KG1 (cell line): ENCODE results near the gene MYBPC3.

ENCODE experiments used
- DNase-seq: peaks from one replicate; lab custom pipeline; 2025; lab: John Stamatoyannopoulos, UW

MYBPC3 gene

DNA sequence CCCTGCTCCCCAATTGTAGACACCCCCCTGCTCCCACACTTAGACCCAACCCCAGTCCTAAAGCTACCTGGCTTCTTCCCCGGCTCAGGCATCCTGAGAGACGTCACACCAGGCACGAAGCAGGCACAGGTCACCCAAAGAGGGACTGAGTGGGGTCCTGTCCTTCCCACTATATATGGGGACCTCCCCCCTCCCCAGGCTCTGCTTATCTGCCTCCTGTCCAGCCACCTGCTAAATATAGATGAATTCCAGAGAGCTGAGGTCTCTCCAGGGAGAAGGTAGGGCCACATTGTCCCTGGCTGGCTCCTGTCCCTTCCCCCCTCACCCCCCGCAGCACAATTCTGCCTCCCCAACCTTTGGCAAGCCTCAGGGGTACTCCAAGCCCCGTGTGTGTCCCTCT is at the start of gene MYBPC3:
Gene MYBPC3, minus strand, starts transcription at position 147 of the 400 bp plus-strand sequence. Its CDS starts 55 bp downstream, at position 92.
- DNase-seq: no peak

DNA sequence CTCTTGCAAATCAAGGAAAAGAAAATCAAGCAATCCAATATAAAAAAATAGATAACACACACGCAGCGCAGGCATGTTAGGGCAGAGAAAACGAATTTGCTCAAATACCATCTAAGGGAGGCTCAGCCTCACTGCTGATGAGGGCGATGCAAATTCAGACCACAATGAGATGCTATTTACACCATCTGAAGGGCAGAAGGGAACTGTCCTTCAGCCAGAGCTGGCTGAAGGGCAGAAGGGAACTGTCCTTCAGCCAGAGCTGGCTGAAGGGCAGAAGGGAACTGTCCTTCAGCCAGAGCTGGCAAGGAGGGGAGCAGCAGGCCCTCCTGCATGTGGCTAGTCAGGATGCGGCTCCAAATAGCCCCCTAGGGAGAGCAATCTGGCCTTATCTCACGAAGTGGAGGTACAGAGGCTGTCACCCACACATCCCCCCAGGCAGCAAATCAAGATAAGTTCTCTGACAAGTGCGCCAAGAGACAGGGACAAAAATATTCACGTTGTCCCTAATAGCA is 48.3 kb upstream of the MYBPC3 start:
- no peak for DNase-seq

DNA sequence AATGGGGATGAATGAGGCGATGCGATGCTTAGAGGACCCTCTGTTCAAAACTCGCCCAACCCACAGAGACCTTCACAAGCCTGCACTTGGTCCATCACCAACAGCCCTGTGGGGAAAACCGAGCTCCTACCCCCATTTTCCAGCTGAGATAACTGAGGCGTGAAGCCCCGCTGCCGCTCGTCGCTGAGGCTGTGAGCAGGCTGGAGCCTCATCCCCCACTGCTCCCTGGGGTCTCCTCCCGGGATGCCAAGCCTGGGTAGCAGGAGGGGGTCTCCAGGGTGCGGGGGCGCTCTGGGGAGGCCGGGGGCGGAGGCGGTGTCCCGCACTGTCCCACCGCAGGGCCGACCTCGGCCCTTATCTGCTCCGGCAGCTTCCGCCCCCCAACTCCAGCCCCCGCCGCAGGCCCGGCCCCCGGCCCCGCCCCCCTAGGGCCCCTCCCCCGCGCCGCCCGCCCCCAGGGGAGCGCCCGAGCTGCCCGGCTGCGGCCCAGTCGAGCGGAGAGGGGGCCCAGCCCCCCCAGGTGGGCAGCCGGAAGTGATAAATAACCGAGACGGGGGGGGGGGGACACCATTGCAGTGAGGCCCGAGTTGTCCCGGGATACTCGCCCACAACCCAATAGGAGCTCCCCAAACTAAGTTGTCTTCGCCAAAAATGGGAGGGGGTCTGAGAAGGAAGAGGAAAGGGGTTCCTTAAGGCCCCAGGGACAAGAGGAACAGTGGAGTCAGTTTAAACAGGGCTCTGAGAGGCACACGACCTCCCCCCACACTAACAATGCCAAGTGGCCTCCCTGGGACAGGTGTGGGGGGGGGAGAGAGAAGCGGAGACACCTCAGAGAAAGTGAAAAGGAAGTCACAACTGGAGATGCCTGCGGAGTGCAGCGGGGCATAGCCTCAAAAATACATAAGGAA is 47.6 kb upstream of the MYBPC3 start:
- no peak for DNase-seq

DNA sequence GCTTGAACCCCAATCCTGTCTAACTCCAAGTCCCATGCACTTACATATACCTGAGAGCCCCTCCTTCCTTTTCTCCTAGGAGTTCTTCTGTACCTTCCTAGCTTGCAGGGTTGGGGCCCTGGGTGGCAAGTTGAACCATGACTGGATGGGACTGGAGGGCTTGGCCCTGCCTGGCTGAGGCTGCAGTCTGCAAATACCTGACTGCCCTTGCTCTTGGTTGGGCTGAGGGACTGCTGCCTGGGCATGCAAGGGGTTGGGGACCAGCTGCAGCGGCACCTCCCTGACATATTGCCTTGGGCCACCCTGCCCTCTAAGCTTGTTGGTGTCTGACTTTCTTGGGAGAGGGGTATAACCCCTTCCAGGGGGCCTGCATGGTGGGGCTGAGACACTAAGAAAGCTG is 46.0 kb upstream of the MYBPC3 start:
- DNase-seq: no peak

DNA sequence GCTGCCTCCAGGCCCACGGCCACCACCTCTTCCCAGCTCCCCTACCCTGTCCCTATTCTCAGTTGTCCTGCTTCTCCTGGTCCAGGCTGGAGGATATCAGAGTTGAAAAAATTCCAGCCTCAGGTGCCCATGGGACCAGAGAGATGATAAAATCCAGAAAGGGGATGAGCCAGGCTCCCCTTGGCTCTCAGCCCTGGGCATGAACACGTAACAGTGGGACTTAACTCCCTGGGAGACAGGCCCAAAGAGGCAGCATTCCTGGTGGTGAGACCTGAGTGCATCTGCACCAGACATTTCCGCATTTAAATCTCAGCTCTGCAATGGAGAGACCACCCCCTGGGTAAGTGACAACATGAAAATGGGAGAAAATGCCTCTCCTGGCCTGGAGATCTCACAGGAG is 45.5 kb upstream of the MYBPC3 start:
- DNase-seq: no peak

DNA sequence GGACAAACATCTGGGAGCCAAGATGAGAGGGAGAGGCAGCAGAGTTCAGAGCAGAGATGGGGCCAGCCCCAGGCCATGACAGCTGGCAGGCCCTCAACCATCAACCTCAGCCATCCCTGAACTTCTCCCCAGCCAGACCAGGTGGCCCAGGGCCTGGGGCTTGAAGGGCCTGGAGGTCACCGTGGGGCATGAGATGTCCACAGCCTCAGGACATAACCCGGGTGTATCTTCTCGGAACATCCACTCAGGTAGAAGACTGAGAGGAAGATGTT is 43.5 kb upstream of the MYBPC3 start:
- DNase-seq: no peak

DNA sequence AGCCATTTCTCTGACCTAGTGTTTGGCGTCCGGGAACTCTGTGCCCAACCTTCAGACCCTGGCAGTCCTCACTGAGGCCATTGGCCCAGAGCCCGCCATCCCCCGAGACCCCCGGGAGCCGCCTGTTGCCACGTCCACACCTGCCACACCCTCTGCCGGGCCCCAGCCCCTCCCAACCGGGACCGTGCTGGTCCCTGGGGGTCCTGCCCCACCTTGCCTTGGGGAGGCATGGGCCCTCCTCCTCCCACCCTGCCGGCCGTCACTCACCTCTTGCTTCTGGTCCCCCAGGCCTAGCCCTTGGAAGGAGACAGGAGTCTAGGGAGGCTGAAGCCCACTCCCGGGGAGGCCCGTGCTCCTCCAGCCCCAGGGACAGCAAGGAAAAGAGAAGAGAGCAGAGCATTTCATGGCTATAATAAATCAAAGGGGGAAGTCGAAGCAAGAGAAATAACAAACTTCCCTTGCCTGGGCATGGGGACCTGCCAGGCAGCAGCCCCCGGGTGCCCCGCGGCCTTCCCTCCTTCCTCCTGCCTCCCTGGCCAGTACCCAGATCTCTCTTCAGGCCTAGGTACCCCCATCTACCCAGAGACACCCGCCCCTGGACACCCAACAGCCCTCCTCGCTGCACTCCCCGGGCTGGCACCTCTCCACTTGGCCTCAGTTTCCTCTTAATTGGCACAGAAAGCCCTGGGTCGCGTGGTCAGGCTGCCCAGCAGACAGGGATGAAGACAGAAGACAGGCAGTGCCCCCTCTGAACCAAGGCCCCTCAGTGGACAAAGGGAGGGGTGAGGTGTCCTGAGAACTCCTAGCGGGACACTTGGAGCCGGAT is 42.9 kb upstream of the MYBPC3 start:
- DNase-seq: no peak

DNA sequence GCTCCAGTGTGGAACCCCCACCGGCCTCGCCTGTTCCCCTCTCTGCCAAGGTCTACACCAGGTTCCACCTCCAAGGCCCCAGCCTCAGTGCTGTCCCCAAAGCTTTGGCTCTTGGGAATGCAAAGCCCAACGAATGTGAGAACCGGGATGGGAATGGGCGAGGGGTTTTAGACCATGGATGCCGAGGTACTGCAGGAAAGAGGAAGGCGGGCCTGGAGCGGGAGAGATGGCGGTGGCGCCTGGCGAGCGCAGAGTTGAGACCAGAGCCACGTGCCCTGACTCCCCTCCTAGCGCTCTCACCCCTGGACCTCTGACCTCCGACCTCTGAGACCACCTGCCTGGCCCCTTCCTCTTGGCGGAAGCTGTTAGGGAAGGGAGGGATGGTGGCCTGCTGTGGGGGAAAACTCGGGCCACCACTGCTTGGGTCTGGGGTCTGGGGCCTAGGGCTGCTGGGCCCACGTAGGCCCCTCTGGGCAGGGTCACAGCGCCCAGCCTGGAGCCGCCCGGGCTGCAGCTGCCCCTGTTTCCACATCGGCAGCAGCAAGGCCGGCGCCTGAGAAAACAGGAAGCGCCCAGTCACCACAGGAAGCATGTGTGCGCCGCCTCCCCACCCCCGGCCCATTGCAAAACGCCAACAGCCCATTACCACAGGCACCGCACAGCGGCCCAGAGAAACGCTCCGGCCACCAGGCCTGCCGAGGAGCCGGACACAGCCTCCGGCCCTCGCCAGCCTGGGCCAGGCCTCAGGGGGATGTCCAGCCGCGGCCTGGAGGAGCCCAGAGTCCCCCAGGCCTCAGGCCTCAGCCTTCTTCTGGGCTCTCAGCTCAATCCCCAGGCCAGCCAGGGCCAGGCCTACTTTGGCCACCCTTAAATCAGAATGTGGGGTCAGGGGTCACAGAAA is 42.1 kb upstream of the MYBPC3 start:
- DNase-seq: peak; percentile 57

DNA sequence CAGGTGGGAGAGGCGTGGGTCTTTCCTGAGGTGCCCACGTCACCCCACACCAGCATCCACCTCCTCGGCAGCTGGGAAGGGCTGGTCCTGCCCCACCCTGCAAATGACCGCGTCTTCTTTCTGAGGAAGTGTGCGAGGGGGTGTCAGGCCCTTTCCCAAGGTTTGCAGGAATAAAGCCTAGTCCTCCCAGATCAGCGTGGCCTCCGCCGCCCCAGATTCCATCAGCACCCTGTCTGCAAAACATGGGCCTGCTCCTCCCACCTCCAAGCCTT is 41.5 kb upstream of the MYBPC3 start:
- no peak for DNase-seq

DNA sequence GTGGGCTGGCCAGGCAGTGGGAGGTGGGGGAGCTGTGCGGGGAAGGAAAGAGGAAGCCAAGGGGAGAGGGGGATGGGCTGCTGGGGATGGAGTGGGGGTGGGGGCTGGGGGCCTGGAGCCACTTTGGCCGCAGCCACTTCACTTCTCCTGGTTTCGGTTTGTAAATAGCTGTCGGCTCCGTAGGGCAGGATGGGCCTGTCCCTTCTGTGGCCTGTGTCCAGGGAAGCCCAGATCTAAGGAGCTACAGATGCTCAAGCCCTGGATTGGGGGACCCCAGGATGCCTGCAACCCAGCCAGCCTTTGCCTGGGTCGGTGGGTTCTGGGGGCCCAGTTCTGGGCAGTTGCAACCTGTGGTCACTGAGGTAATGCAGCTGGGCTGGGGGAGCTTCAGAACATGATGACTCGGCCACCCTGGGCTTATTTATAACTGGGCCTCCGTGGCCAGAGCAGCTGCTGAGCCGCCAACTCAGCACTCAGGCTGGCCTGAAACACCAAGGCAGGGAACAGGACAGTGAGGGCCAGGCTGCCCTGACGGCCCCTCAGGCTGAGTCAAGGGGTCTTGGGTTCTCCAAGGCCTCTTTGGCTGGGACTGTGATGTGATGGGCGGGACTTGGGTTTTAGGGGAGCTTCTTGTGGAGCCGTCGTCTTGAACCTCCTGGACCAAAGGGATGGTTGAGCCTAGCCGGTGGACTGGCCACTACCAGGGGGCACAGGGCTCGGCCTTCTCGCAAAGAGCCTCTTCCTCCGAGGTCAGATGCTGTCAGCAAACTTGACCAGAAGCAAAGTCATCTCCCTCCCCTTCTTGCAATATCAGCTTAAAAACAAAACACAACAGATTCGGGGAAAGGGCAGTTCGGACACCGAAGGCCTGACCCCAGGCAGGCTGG is 40.9 kb upstream of the MYBPC3 start:
- no peak for DNase-seq

DNA sequence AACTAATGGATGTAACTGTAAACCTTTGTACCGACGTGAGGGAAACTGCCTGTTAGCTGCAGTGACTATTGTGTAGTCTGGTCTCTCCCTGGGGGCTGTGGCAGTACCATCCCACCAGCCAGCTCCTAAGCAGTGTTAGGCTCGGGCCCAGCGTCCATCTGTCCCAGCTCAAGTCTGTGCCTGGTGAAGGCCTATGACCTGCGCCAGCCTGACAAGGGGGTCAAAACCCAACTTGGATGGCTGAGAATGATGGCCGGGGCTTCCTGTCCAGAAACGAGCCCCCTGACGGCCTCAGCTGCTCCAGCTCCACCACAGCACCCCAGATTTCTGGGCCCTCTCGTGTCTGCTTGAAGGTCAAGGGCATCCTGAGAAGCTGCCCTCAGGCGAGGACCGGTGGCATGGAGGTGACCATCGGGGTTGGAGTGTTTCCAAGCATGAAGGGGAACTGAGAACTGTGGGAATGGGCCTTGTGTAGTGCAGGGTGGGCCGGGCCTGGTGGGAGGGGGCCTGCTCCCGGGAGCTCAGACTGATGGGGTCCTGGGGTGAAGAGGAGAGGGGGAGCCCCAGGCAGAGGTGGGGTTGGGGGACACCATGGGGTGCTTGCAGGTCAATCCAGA is 40.2 kb upstream of the MYBPC3 start:
- no peak for DNase-seq

DNA sequence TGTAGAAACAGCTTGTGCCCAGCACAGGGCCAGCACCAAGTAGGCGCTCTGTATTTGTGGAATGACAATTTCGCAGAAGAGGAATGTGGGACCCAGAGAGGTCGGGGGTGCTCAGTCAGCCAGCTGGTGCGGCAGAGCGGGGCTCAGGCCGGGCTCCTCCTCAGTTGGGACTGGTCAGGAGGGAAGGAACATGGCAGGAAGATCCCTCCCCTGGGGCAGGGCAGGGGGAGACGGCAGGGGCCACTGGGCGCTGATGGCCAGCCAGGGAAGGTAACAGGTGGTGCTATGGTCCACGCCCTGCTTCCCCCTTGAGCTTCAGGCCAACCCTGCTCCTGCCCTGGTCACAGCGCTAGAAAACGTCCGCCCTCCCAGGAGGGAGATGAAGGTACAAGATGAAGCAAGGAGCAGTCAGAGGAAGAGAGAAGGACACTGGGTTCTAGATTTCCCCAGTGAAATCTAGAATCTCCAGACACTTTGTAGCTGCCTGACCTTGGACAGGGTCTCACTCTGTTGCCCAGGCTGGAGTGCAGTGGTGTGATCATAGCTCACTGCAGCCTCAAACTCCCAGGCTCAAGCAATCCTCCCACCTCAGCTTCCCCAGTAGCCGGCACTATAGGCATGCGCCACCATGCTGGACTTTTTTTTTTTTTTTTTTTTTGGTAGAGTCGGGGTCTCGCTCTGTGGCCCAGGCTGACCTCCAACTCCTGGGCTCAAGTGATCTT is 39.4 kb upstream of the MYBPC3 start:
- no peak for DNase-seq

DNA sequence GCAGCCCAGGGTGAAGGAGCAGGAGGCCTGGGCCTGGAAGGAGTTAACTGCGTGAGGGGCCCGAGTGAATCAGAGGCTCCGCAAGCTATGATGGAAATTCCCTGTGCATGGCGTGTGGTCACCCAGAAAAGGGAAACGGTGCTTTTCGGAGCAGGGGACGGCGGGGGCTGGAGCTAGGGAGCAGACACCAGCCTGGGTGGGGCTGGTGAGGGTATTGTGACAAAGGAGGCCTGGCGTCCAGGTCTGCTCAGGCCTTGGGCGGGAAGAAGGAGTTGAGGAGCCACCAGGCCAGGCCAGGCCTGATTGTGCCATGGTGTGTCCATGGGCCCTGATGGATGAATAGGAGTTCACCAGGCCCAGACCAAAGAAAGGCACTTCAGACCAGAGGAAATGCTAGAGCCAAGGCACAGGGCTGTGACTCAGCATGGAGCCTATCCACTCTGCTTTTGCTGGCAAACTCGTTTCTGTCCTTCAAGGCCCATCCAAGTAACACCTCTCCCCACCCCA is 38.6 kb upstream of the MYBPC3 start:
- DNase-seq: no peak

DNA sequence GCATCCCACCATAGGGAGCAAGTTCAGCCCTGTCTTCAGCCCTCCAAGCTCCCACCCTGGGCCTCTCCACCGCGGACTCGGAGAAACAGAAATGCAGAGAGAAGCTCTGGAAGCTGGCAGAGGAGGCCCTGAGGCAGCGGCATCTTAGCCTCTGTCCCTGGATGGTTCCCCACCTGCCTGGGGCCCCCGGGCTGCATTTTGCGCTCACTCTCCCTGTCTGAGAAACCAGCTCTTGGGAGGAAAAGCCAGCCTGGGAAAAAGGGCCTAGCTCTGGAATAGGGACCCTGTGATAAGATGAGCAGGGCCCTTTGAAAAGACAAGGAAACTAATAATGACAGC is 37.9 kb upstream of the MYBPC3 start:
- no peak for DNase-seq

DNA sequence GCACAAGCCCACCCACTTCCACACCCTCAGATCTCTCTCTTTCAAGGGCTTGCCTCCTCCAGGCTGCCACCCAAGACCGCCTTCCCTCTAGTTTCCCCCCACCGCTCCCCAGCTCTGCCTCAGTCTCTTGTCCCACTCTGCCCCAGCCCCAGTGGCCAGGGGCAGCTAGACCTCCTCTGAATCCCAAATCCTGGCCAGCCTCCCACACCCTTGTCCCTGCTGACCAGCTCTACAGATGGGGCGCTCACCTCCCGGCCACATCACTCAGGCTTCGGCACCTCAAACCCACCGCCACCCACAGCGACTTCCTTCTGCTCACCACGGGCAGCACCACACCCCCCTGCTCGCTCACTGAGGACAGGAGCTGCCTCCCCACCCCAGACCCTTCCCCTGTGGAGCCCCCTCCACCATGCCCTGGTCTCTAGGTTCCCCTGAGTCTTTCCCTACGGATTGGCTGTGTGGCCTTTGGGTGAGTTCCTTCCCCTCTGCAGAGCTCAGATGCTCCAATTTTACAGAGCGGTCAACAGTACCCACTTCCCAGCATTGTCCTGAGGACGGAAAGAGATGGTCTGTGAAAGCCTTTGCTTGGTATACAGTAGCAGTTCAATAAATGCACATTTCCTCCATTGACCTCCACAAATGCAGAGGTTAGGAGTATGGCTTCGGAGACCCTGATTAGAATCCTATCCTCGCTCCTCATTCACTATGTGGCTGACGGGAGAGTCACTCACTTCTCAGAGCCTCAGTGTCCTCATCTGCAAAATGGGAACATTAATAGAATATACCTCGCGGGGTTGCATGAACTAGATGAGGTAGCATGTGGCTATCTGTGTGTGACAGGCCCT is 37.3 kb upstream of the MYBPC3 start:
- DNase-seq: no peak

DNA sequence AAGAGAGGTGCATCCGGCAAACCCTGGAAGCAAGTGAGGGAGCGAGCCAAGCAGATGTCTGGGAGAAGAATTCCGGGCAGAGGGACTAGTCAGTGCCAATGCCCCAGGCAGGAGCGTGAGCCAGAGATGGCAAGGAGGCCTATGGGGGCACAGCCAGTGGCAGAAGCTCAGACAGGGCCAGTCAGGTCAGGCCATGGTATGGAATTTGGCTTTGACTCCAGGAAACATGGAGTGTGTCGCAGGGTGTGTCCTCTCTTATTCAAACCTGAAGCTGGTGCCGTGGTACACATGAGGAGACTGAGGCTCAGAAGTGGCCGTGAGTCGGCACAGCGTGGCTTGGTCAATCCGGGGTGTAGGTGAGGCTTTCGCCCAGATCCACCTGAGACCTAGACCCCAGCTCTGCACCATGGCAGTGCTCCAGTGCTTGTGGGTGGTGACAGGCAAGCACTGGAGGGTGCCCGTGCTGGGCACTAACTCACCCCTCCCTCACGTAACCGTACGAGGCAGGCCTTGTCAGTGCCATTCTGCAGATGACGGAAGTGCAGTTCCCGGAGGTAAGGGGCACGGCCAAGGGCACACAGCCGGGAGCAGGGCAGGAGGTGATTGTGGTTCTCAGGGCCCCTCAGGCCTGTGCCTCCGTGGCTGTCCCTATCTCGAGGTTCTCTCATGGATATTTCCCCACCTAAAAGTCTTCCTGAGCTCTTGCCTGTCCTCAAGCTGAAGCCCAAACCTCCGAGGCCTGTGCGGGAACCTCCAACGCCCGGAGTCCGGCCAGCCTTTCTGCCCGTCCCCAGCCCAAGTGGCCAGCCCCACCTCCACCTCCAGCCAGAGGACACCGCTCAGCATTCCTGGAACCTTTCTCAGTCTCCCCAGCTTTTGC is 36.4 kb upstream of the MYBPC3 start:
- no peak for DNase-seq

DNA sequence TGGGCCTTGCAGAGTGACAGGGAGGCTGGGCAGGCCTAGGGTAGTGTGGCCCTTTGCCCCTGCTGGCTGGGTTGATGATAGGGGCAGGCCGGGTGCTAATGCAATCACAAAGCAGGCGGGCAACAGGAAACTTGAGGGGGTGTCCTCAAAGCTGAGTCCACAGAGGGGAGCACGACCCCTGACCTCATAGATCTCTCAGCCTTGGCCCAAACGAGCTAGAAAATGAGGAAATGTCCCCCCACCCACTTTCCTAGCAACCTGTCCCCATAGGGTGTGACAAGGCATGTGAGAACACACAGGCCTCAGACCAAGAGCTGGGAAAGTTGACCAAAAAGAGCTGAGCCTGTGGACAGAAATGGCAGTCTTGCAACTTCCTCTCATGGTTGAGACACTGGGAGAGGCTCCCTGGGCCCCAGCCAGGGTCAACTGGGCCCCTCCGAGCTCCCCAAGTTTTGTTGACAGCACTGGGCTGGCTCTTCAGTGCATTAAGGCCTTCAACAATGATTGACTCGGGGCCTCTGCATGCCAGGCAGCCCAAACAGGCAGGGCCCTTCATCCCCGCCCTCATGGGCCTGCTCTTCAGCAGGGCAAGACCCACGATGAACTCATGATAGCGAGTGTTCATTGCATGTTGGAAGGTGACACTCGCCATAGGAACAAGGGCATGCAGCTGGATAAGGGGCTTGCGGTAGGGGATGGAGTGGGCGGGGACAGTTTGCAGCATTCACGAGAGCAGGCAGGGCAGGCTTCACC is 35.6 kb upstream of the MYBPC3 start:
- DNase-seq: no peak
